Neural cell (in vitro differentiated cells): ENCODE results near the gene TPCN1. TPM values are rescaled to one million over a fixed set of nuclear protein-coding genes. Genes with fewer than 3 reads are reported as not detected.

Experiments used
- H2AFZ ChIP-seq: fragments of 200-600, 300-800 bp; sonication (generic), shearing (Covaris generic); 2 replicates; pipeline ENCODE4 v1.6.0; 2014; ENCODE audit warnings: low read depth, mild to moderate bottlenecking, antibody characterized with exemption, low read length, moderate library complexity
- H3F3A ChIP-seq: fragments of 200-600 bp; shearing (Covaris generic); 2 replicates; pipeline ENCODE4 v1.6.1; 2016; ENCODE audit warnings: mild to moderate bottlenecking, moderate library complexity, mixed read lengths, antibody characterized with exemption, low read length; ENCODE audit not compliant: insufficient read depth, poor library complexity, severe bottlenecking
- H3K27ac ChIP-seq: fragments of 200-600, 300-800 bp; sonication (generic), shearing (Covaris generic); 2 replicates; pipeline ENCODE4 v1.5.1; 2014; ENCODE audit warnings: mild to moderate bottlenecking, low read length, moderate library complexity
- H3K27me3 ChIP-seq: fragments of 300-800, 200-600 bp; sonication (generic), shearing (Covaris generic); 2 replicates; pipeline ENCODE4 v1.6.0; 2014; ENCODE audit warnings: mild to moderate bottlenecking, low read depth, low read length, moderate library complexity; ENCODE audit not compliant: insufficient read depth
- H3K36me3 ChIP-seq: fragments of 300-800, 200-600 bp; sonication (generic), shearing (Covaris generic); 2 replicates; pipeline ENCODE4 v1.5.1; 2014; ENCODE audit warnings: mild to moderate bottlenecking, antibody characterized with exemption, low read length, moderate library complexity; ENCODE audit not compliant: insufficient read depth
- H3K4me2 ChIP-seq: fragments of 300-800, 200-600 bp; sonication (generic), shearing (Covaris generic); 2 replicates; pipeline ENCODE4 v1.6.0; 2014; ENCODE audit warnings: mild to moderate bottlenecking, low read length
- H3K4me3 ChIP-seq: fragments of 300-800, 200-600 bp; sonication (generic), shearing (Covaris generic); 2 replicates; pipeline ENCODE4 v1.5.1; 2014; ENCODE audit warnings: mild to moderate bottlenecking, low read length, moderate library complexity
- H3K79me2 ChIP-seq: fragments of 200-600 bp; shearing (Covaris generic); replicated peaks from 2 replicates; pipeline ENCODE4 v1.6.0; 2014; ENCODE audit warnings: mild to moderate bottlenecking, low read length, moderate library complexity; ENCODE audit not compliant: insufficient read depth
- H3K9ac ChIP-seq: fragments of 300-800, 200-600 bp; sonication (generic), shearing (Covaris generic); 2 replicates; pipeline ENCODE4 v1.6.1; 2016; ENCODE audit warnings: mild to moderate bottlenecking, low read length, mixed read lengths
- H3K9me2 ChIP-seq: fragments of 200-600 bp; shearing (Covaris generic); 2 replicates; pipeline ENCODE4 v1.6.1; 2016; ENCODE audit warnings: mild to moderate bottlenecking, low read length, mixed read lengths; ENCODE audit not compliant: insufficient read depth
- H3K9me3 ChIP-seq: fragments of 200-600, 300-800 bp; sonication (generic), shearing (Covaris generic); 2 replicates; pipeline ENCODE4 v1.6.1; 2016; ENCODE audit warnings: mild to moderate bottlenecking, mixed run types, low read length, moderate library complexity, mixed read lengths
- H4K20me1 ChIP-seq: fragments of 200-600 bp; shearing (Covaris generic); 2 replicates; pipeline ENCODE4 v1.6.1; 2016; ENCODE audit warnings: mild to moderate bottlenecking, mixed run types; ENCODE audit not compliant: insufficient read depth
- CTCF ChIP-seq: fragments of 450-650 bp; IDR thresholded peaks from 2 replicates; pipeline ENCODE4 v1.5.1; 2014; ENCODE audit warnings: antibody characterized with exemption, mild to moderate bottlenecking, moderate library complexity; ENCODE audit not compliant: poor library complexity, severe bottlenecking
- EP300 ChIP-seq: fragments of 450-650 bp; conservative IDR thresholded peaks from 2 replicates; pipeline ENCODE4 v1.6.1; 2014; ENCODE audit warnings: antibody characterized with exemption, mild to moderate bottlenecking, moderate library complexity; ENCODE audit not compliant: poor library complexity, severe bottlenecking
- EZH2 ChIP-seq: fragments of 200-600, 300-800 bp; shearing (Covaris generic), sonication (generic); IDR thresholded peaks from 2 replicates; pipeline ENCODE4 v1.6.1; 2014; ENCODE audit warnings: antibody characterized with exemption, low read length, borderline replicate concordance, mild to moderate bottlenecking; ENCODE audit not compliant: insufficient read depth, poor library complexity, severe bottlenecking
- MXI1 ChIP-seq: fragments of 450-650 bp; conservative IDR thresholded peaks from 2 replicates; pipeline ENCODE4 v1.6.1; 2014; ENCODE audit warnings: antibody characterized with exemption, mild to moderate bottlenecking; ENCODE audit not compliant: poor library complexity, severe bottlenecking
- POLR2AphosphoS5 ChIP-seq: IDR thresholded peaks from 2 replicates; pipeline ENCODE4 v1.6.1; 2012
- RAD21 ChIP-seq: fragments of 450-650 bp; conservative IDR thresholded peaks from 2 replicates; pipeline ENCODE4 v1.6.1; 2014; ENCODE audit warnings: antibody characterized with exemption, mild to moderate bottlenecking, moderate library complexity
- REST ChIP-seq: IDR thresholded peaks from 2 replicates; pipeline ENCODE4 v1.6.1; 2012; ENCODE audit warnings: borderline replicate concordance
- SMC3 ChIP-seq: fragments of 450-650 bp; conservative IDR thresholded peaks from 2 replicates; pipeline ENCODE4 v1.6.1; 2014; ENCODE audit warnings: antibody characterized with exemption, mild to moderate bottlenecking, moderate library complexity; ENCODE audit not compliant: poor library complexity
- TAF1 ChIP-seq: IDR thresholded peaks from 2 replicates; pipeline ENCODE4 v1.6.1; 2012; ENCODE audit warnings: low read depth
- polyA plus RNA-seq: library from polyadenylated mRNA; depleted of rRNA; stranded (reverse); fragments of >200 nt; gene quantifications from 2 replicates; pipeline ENCODE4 v1.2.3, GENCODE V29; 2014

The TPCN1 gene
- polyA plus RNA-seq, 1 donor from 2014 or later = 4.0 TPM

DNA sequence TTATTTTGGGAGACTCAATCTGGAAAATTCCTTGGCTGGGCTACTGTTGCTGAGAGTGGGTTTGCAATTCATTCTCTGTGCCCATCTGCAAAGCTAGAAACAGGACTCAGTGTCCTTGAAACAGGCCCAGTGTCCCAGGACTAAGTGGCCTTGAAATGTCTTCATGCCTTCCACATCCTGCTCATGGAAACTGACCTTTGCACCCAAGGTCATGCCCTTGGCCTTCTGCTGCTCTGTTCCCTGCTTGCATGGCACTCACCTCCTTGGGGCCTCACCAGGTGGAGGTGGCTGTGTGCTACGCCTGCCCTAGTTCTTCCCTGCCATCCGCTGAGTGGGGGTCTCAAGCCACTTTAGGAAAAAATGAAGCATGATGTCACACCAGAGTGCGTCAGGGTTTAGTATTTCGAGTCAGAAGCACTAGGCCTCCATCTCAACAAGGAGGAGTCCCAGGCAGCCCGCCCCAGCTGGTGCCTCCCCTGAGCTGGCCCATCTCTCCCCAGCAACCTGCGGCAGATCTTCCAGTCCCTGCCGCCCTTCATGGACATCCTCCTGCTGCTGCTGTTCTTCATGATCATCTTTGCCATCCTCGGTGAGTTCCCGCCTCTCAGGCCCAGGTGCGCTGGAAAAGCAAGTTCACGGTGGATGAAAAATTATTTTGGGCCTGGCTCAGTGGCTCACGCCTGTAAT is 48.1 kb downstream of the TPCN1 start:
- Histone ChIP-seq H3K27ac (no peak overlapping the region), H3K9ac (no peak overlapping the region), H3K27me3 (no peaks in the 10 kb centered on the region), H3K4me2 (no peak overlapping the region), H4K20me1 (no peaks in the 10 kb centered on the region), H2AFZ (no peak overlapping the region), H3F3A (no peaks in the 10 kb centered on the region), H3K9me3 (no peaks in the 10 kb centered on the region), H3K9me2 (no peaks in the 10 kb centered on the region), H3K4me3 (no peak overlapping the region), H3K79me2 (no peaks in the 10 kb centered on the region), H3K36me3 (no peaks in the 10 kb centered on the region)
- TF ChIP-seq RAD21 = no peak
- no peak for TF ChIP-seq REST
- TF ChIP-seq EZH2 = no peak
- TF ChIP-seq TAF1 = no peak
- TF ChIP-seq MXI1 = no peak
- TF ChIP-seq SMC3 = no peak
- TF ChIP-seq EP300 = no peak
- TF ChIP-seq CTCF = no peak
- TF ChIP-seq POLR2AphosphoS5 = no peak

DNA sequence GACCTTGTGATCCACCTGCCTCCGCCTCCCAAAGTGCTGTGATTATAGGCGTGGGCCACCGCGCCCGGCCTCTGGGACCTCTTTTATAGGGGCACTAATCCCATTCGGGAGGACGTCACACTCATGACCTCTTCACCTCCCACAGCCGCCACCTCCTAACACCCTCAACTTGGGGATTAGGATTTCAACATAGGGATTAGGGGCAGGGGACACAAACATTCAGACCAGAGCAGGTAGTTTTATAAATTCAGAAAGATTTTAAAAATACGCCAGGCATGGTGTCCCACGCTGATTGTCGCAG is 49.4 kb downstream of the TPCN1 start:
- Histone ChIP-seq H3K79me2 (no peaks in the 10 kb centered on the region), H4K20me1 (no peaks in the 10 kb centered on the region), H3K9me3 (no peaks in the 10 kb centered on the region), H2AFZ (no peak overlapping the region), H3K4me2 (no peak overlapping the region), H3K4me3 (no peak overlapping the region), H3K9ac (no peak overlapping the region), H3K36me3 (no peaks in the 10 kb centered on the region), H3K27me3 (no peaks in the 10 kb centered on the region), H3K27ac (no peak overlapping the region), H3K9me2 (no peaks in the 10 kb centered on the region), H3F3A (no peaks in the 10 kb centered on the region)
- no peak for TF ChIP-seq REST
- no peak for TF ChIP-seq MXI1
- no peak for TF ChIP-seq SMC3
- TF ChIP-seq RAD21 = no peak
- TF ChIP-seq POLR2AphosphoS5 = no peak
- TF ChIP-seq CTCF = no peak
- no peak for TF ChIP-seq TAF1
- TF ChIP-seq EP300 = no peak
- no peak for TF ChIP-seq EZH2
